ENCODE measurements around the gene MPHOSPH10. TPM values are rescaled to one million over a fixed set of nuclear protein-coding genes. Genes with fewer than 3 reads are reported as not detected.
"Not testable (repeated sequence)": the region's sequence is repeated elsewhere in the genome, so short reads cannot be mapped to it uniquely, and the experiment has no call there.

MPHOSPH10 gene
- total RNA-seq, 1 donor: 17.0 TPM

DNA sequence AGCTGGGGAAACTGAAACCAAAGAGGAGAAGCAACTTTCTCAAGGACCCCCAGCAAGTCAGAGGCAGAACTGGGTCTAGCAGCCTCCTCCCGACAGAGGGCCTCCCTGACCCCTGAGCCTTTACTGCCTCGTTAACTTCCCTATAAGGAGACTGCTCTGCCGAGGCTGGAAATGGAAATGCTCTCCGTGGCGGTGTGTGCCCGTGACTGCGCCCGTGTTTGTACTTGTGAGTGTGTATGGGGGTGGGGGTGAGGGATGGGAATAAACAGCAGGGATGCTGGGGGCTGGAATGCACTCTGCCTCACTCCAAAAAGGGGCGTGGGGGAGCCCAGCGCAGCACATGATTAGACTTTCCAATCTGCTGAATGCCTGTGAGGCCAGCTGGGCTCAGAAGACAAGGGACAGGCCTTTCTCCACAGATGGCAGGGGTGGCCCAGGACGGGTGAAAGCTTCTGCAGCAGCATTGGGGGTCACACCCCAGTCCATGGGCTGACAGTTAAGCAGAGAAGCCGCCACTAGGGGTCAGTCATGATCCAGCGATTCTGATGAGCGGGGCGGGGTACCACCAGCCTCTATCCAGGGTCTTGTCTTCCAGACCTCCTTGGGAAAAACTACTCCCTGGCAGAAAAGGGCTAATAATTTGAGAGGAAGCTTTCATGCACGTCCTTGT is 26.8 kb downstream of the MPHOSPH10 start:
- Histone ChIP-seq H3K4me2 (ENCODE audit: insufficient read depth, low read length) (peak overlapping the region; percentile 66), H3K27me3 (ENCODE audit: insufficient read depth, low read length) (peaks cover 8% of the 10 kb centered on the region), H3K4me3 (ENCODE audit: insufficient read depth, low read length) (peak overlapping the region; percentile 53), H3K9me3 (ENCODE audit: low read depth, low read length) (no peaks in the 10 kb centered on the region), H2AFZ (ENCODE audit: low read length) (peak overlapping the region; percentile 81), H4K20me1 (ENCODE audit: insufficient read depth, low read length) (no peaks in the 10 kb centered on the region), H3K79me2 (ENCODE audit: insufficient read depth, low read length) (no peaks in the 10 kb centered on the region), H3K27ac (ENCODE audit: low read depth, low read length) (no peak overlapping the region), H3K4me1 (ENCODE audit: insufficient read depth, low read length) (peaks cover 2% of the 10 kb centered on the region), H3K36me3 (ENCODE audit: insufficient read depth, low read length) (no peaks in the 10 kb centered on the region)
- TF ChIP-seq CTCF (IDR thresholded peaks at IDR 0.05; ENCODE audit: extremely low read depth, low read depth, low read length): peak; percentile 73
- peak; percentile 90 for DNase-seq (ENCODE audit: insufficient read length, low spot score, missing footprints)

- no peak overlapping the region for H3K27ac ChIP-seq (ENCODE audit: low read depth, low read length)
- H3K4me1 ChIP-seq (ENCODE audit: insufficient read depth, low read length): peaks cover 9% of the 10 kb centered on the region
- no peaks in the 10 kb centered on the region for H3K9me3 ChIP-seq (ENCODE audit: low read depth, low read length)
- no peaks in the 10 kb centered on the region for H3K79me2 ChIP-seq (ENCODE audit: insufficient read depth, low read length)
- no peaks in the 10 kb centered on the region for H3K27me3 ChIP-seq (ENCODE audit: insufficient read depth, low read length)
- peak; percentile 88 for DNase-seq (ENCODE audit: insufficient read length, low spot score, missing footprints)
- no peaks in the 10 kb centered on the region for H4K20me1 ChIP-seq (ENCODE audit: insufficient read depth, low read length)
- H2AFZ ChIP-seq (ENCODE audit: low read length): no peak overlapping the region
- peak overlapping the region; percentile 60 for H3K4me2 ChIP-seq (ENCODE audit: insufficient read depth, low read length)
- TF ChIP-seq CTCF (IDR thresholded peaks at IDR 0.05; ENCODE audit: extremely low read depth, low read depth, low read length): no peak
- no peak overlapping the region for H3K4me3 ChIP-seq (ENCODE audit: insufficient read depth, low read length)
- H3K36me3 ChIP-seq (ENCODE audit: insufficient read depth, low read length): no peaks in the 10 kb centered on the region
Measured at GRCh38 chr2:71166812-71167211, 36.4 kb downstream of the MPHOSPH10 start.

DNA sequence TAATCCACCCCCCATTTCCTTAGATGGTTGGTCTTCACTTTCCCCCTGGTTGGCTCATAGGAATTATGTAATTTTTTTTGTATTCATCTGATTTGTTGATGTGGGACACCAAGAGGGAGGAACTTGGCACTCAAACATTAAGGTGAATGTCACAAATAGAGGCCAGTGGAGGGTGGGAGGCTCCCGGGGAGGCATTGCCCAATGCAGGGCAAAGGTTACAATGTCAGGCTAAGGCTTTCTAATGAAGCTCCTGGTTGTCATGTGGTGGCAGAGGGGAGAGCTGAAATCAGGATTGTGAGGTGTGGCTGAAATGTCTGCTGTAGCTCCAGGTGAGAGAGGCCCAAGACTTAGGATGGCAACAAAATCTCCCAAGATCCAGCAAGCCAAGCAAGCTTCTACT is 42.7 kb downstream of the MPHOSPH10 start:
- H4K20me1 ChIP-seq (ENCODE audit: insufficient read depth, low read length): no peaks in the 10 kb centered on the region
- H3K27ac ChIP-seq (ENCODE audit: low read depth, low read length): no peak overlapping the region
- no peak for DNase-seq (ENCODE audit: insufficient read length, low spot score, missing footprints)
- peaks cover 9% of the 10 kb centered on the region for H3K27me3 ChIP-seq (ENCODE audit: insufficient read depth, low read length)
- H3K4me1 ChIP-seq (ENCODE audit: insufficient read depth, low read length): no peaks in the 10 kb centered on the region
- no peaks in the 10 kb centered on the region for H3K79me2 ChIP-seq (ENCODE audit: insufficient read depth, low read length)
- H3K4me2 ChIP-seq (ENCODE audit: insufficient read depth, low read length): no peak overlapping the region
- H3K36me3 ChIP-seq (ENCODE audit: insufficient read depth, low read length): no peaks in the 10 kb centered on the region
- no peak overlapping the region for H3K4me3 ChIP-seq (ENCODE audit: insufficient read depth, low read length)
- TF ChIP-seq CTCF (IDR thresholded peaks at IDR 0.05; ENCODE audit: extremely low read depth, low read depth, low read length): no peak
- H3K9me3 ChIP-seq (ENCODE audit: low read depth, low read length): no peaks in the 10 kb centered on the region
- H2AFZ ChIP-seq (ENCODE audit: low read length): no peak overlapping the region

- H3K9me3 ChIP-seq (ENCODE audit: low read depth, low read length): no peaks in the 10 kb centered on the region
- H3K27me3 ChIP-seq (ENCODE audit: insufficient read depth, low read length): peaks cover 13% of the 10 kb centered on the region
- H3K4me1 ChIP-seq (ENCODE audit: insufficient read depth, low read length): no peaks in the 10 kb centered on the region
- no peak overlapping the region for H2AFZ ChIP-seq (ENCODE audit: low read length)
- no peaks in the 10 kb centered on the region for H3K36me3 ChIP-seq (ENCODE audit: insufficient read depth, low read length)
- no peaks in the 10 kb centered on the region for H4K20me1 ChIP-seq (ENCODE audit: insufficient read depth, low read length)
- H3K4me3 ChIP-seq (ENCODE audit: insufficient read depth, low read length): no peak overlapping the region
- no peak for TF ChIP-seq CTCF (IDR thresholded peaks at IDR 0.05; ENCODE audit: extremely low read depth, low read depth, low read length)
- H3K79me2 ChIP-seq (ENCODE audit: insufficient read depth, low read length): no peaks in the 10 kb centered on the region
- H3K27ac ChIP-seq (ENCODE audit: low read depth, low read length): no peak overlapping the region
- no peak for DNase-seq (ENCODE audit: insufficient read length, low spot score, missing footprints)
- no peak overlapping the region for H3K4me2 ChIP-seq (ENCODE audit: insufficient read depth, low read length)
Measured at GRCh38 chr2:71174207-71174606, 43.8 kb downstream of the MPHOSPH10 start.

DNA sequence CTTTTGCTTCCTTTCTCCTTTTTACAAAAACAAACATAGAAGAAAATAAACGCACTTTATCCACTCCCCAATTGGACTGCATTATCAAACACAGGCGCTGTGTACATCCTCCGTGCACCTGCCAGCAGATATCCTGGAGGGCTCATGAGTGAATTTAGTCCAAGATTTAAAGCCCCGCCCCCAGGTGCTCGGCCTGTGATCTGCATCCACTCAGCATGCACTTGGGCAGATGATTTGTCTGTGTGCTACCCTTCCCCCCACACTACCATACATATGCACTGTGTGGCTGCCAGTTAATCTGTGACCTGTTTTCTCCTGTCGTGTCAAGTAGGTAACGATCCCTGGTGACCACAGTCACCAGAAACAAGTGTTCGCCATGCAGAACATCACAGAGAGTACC is 48.4 kb downstream of the MPHOSPH10 start:
- H3K9me3 ChIP-seq (ENCODE audit: low read depth, low read length); H3K27ac ChIP-seq (ENCODE audit: low read depth, low read length); DNase-seq (ENCODE audit: insufficient read length, low spot score, missing footprints); H3K4me2 ChIP-seq (ENCODE audit: insufficient read depth, low read length); H3K4me3 ChIP-seq (ENCODE audit: insufficient read depth, low read length); H4K20me1 ChIP-seq (ENCODE audit: insufficient read depth, low read length); H2AFZ ChIP-seq (ENCODE audit: low read length); H3K36me3 ChIP-seq (ENCODE audit: insufficient read depth, low read length); H3K4me1 ChIP-seq (ENCODE audit: insufficient read depth, low read length); H3K79me2 ChIP-seq (ENCODE audit: insufficient read depth, low read length): not testable (repeated sequence)
- peaks cover 13% of the 10 kb centered on the region for H3K27me3 ChIP-seq (ENCODE audit: insufficient read depth, low read length)
